HCT116 (cell line): ENCODE data around the gene ECM1. TPM values are rescaled to one million over a fixed set of nuclear protein-coding genes. Genes with fewer than 3 reads are reported as not detected.

Source experiments
- ATAC-seq: fragments of 200-7000 bp; cut with Tn5 transposase; 2 replicates; pipeline ENCODE4 v1.9.1; 2020; ENCODE audit warnings: mild to moderate bottlenecking, moderate library complexity
- BruUV-seq: library from RNA; stranded (reverse); fragments of 400-500 nt; replicated peaks from 2 replicates; lab custom pipeline; 2021; lab: Mats Ljungman, UMichigan
- CTCF ChIA-PET: fragments of 300-600 bp; sonication (Branson Sonifier 250); formaldehyde crosslinking; loops from one replicate; lab custom pipeline; 2021; ENCODE audit warnings: antibody characterized with exemption; lab: Charles Lee
- POLR2A ChIA-PET: fragments of 300-600, 350-600 bp; sonication (Branson Sonifier 250); formaldehyde crosslinking; loops from one replicate; lab custom pipeline; 2021; ENCODE audit warnings: antibody characterized with exemption; lab: Charles Lee
- RAD21 ChIA-PET, 2 experiments: fragments of 300-600 bp; sonication (Branson Sonifier 250); formaldehyde crosslinking; loops; one replicate each; lab custom pipeline; 2023; ENCODE audit warnings: low total read pairs in 2 of 2; ENCODE audit not compliant: uncharacterized antibody in 2 of 2, unreplicated experiment in 2 of 2, low non-redundant PET in 1 of 2; lab: Charles Lee
- DNase-seq: peaks from one replicate; pipeline ENCODE4 v3.0.0-alpha.2; 2010; ENCODE audit warnings: low read depth, low spot score
- H2AFZ ChIP-seq: fragments of 200-600 bp; shearing (Covaris generic), sonication (generic); 2 replicates; pipeline ENCODE4 v1.6.1; 2017; ENCODE audit warnings: low read depth, mixed run types, mixed read lengths, antibody characterized with exemption, low read length; ENCODE audit not compliant: poor library complexity, severe bottlenecking
- H3K27ac ChIP-seq: 2 replicates; pipeline ENCODE4 v1.5.1; 2012; ENCODE audit warnings: low read depth, low read length
- H3K27me3 ChIP-seq: fragments of 200-600 bp; sonication (generic); 2 replicates; pipeline ENCODE4 v1.6.1; 2016; ENCODE audit warnings: mixed run types, low read length, mixed read lengths; ENCODE audit not compliant: insufficient read depth
- H3K36me3 ChIP-seq, 2 experiments: fragments of 200-500 bp in 1 of 2; fragments of 200-600 bp in 1 of 2; sonication (Bioruptor generic) in 1 of 2; sonication (generic) in 1 of 2; 2 replicates each; pipeline versions ENCODE4 v1.5.1 to v1.6.1; 2014 to 2016; ENCODE audit warnings: low read length in 2 of 2, inconsistent platforms in 1 of 2, mixed read lengths in 1 of 2, mixed run types in 1 of 2; ENCODE audit not compliant: insufficient read depth in 2 of 2, control insufficient read depth in 1 of 2
- H3K4me1 ChIP-seq, 2 experiments: fragments of 200-600 bp in 1 of 2; sonication (generic) in 1 of 2; 2 replicates each; pipeline versions ENCODE4 v1.5.1 to v1.6.1; 2012 to 2017; ENCODE audit warnings: low read length in 2 of 2, inconsistent platforms in 1 of 2, mild to moderate bottlenecking in 1 of 2, mixed read lengths in 1 of 2, mixed run types in 1 of 2, moderate library complexity in 1 of 2; ENCODE audit not compliant: insufficient read depth in 2 of 2, control insufficient read depth in 1 of 2
- H3K4me2 ChIP-seq: fragments of 200-600 bp; sonication (generic); 2 replicates; pipeline ENCODE4 v1.6.1; 2017; ENCODE audit warnings: mixed run types, low read length, mixed read lengths
- H3K4me3 ChIP-seq, 2 experiments: fragments of 200-600 bp in 1 of 2; sonication (generic) in 1 of 2; replicated peaks in 1 of 2; 2 replicates each; pipeline ENCODE4 v1.5.1; 2011 to 2016; ENCODE audit warnings: low read length in 2 of 2, control low read depth in 1 of 2, low read depth in 1 of 2, mild to moderate bottlenecking in 1 of 2, mixed read lengths in 1 of 2, mixed run types in 1 of 2
- H3K79me2 ChIP-seq: fragments of 200-600 bp; sonication (generic); 2 replicates; pipeline ENCODE4 v1.6.1; 2017; ENCODE audit warnings: mild to moderate bottlenecking, mixed run types, low read length, moderate library complexity, mixed read lengths; ENCODE audit not compliant: insufficient read depth
- H3K9ac ChIP-seq: fragments of 200-600 bp; sonication (generic); 2 replicates; pipeline ENCODE4 v1.6.1; 2016; ENCODE audit warnings: low read length, mixed read lengths
- H3K9me2 ChIP-seq: fragments of 200-600 bp; sonication (generic), shearing (Covaris generic); 2 replicates; pipeline ENCODE4 v1.6.1; 2017; ENCODE audit warnings: mixed run types, mild to moderate bottlenecking, moderate library complexity; ENCODE audit not compliant: insufficient read depth
- H3K9me3 ChIP-seq, 2 experiments: fragments of 200-500 bp in 1 of 2; fragments of 200-600 bp in 1 of 2; sonication (Bioruptor generic) in 1 of 2; sonication (generic) in 1 of 2; 2 replicates each; pipeline ENCODE4 v1.6.1; 2014 to 2017; ENCODE audit warnings: low read length in 2 of 2, mixed read lengths in 2 of 2, inconsistent platforms in 1 of 2, low read depth in 1 of 2, mild to moderate bottlenecking in 1 of 2, mixed run types in 1 of 2, moderate library complexity in 1 of 2; ENCODE audit not compliant: control insufficient read depth in 1 of 2, insufficient read depth in 1 of 2
- H4K20me1 ChIP-seq: fragments of 200-600 bp; sonication (generic), shearing (Covaris generic); 2 replicates; pipeline ENCODE4 v1.6.1; 2017; ENCODE audit warnings: mixed run types, mild to moderate bottlenecking, moderate library complexity; ENCODE audit not compliant: insufficient read depth
- CBX3 ChIP-seq: IDR thresholded peaks from 2 replicates; pipeline ENCODE4 v1.6.1; 2012; ENCODE audit warnings: low read depth
- CEBPB ChIP-seq: IDR thresholded peaks from 2 replicates; pipeline ENCODE4 v1.6.1; 2012; ENCODE audit warnings: low read depth
- ELF1 ChIP-seq: IDR thresholded peaks from 2 replicates; pipeline ENCODE4 v1.6.1; 2012; ENCODE audit warnings: low read depth, borderline replicate concordance
- EZH2phosphoT487 ChIP-seq: fragments of 200-600 bp; IDR thresholded peaks from 2 replicates; pipeline ENCODE4 v1.6.1; 2018; ENCODE audit warnings: antibody characterized with exemption, borderline replicate concordance
- FOSL1 ChIP-seq: IDR thresholded peaks from 2 replicates; pipeline ENCODE4 v1.6.1; 2012; ENCODE audit warnings: low read depth
- POLR2A ChIP-seq: IDR thresholded peaks from 2 replicates; pipeline ENCODE4 v1.7.0; 2011; ENCODE audit warnings: borderline replicate concordance; ENCODE audit not compliant: insufficient read depth, insufficient read length; ENCODE audit errors: extremely low read depth
- POLR2AphosphoS5 ChIP-seq: IDR thresholded peaks from 2 replicates; pipeline ENCODE4 v1.6.1; 2011; ENCODE audit warnings: mild to moderate bottlenecking, low read depth, low read length, moderate library complexity
- RAD21 ChIP-seq: IDR thresholded peaks from 2 replicates; pipeline ENCODE4 v1.6.1; 2012; ENCODE audit warnings: low read depth, mild to moderate bottlenecking
- REST ChIP-seq: IDR thresholded peaks from 2 replicates; pipeline ENCODE4 v1.6.1; 2012; ENCODE audit warnings: low read depth
- SRF ChIP-seq: IDR thresholded peaks from 2 replicates; pipeline ENCODE4 v1.6.1; 2012; ENCODE audit warnings: low read depth
- TCF7L2 ChIP-seq: IDR thresholded peaks from 2 replicates; pipeline ENCODE4 v1.7.0; 2011; ENCODE audit warnings: borderline replicate concordance, inconsistent platforms; ENCODE audit not compliant: insufficient read depth, insufficient read length; ENCODE audit errors: extremely low read depth
- ZFX ChIP-seq: fragments of 450-650 bp; IDR thresholded peaks from 2 replicates; pipeline ENCODE4 v1.6.1; 2017
- ZNF274 ChIP-seq: fragments of 200-500 bp; sonication (Bioruptor generic); IDR thresholded peaks from 2 replicates; pipeline ENCODE4 v1.6.1; 2014; ENCODE audit warnings: mild to moderate bottlenecking, low read depth, low read length, inconsistent platforms
- intact Hi-C: fragments of 100-400 bp; cut with micrococcal nuclease; formaldehyde crosslinking; loops from 2 replicates; pipeline ENCODE4 v1.10.0; 2022
- total RNA-seq: library from RNA; stranded (reverse); gene quantifications from one replicate; pipeline ENCODE4 v1.2.1, GENCODE V29; 2021; ENCODE audit not compliant: unreplicated experiment
- TF ChIP-seq, protein P1 (sequence below), 3 experiments: fragments of 200-600 bp in 1 of 3; sonication (generic) in 1 of 3; IDR thresholded peaks in 2 of 3; conservative IDR thresholded peaks in 1 of 3; 2 replicates each; pipeline ENCODE4 v1.5.1; 2012 to 2017; ENCODE audit warnings: low read depth in 2 of 3, low read length in 2 of 3, antibody characterized with exemption in 1 of 3, borderline replicate concordance in 1 of 3, control low read depth in 1 of 3, mild to moderate bottlenecking in 1 of 3, mixed read lengths in 1 of 3, mixed run types in 1 of 3, moderate library complexity in 1 of 3; ENCODE audit not compliant: insufficient read depth in 1 of 3
- TF ChIP-seq, protein P2 (sequence below): IDR thresholded peaks from 2 replicates; pipeline ENCODE4 v1.6.1; 2012

The ECM1 gene
- total RNA-seq, 1 experiment from 2014 or later = 2.0 TPM

- ATAC-seq = peak; percentile 98
- no peaks in the 10 kb centered on the region for H3K27me3 ChIP-seq
- TF ChIP-seq CEBPB (no peak), ZFX (peak; percentile 81; the same call in 1 of the 2 replicates), ZNF274 (no peak), TCF7L2 (peak; percentile 97), FOSL1 (no peak), RAD21 (no peak), POLR2A (peak; percentile 45), POLR2AphosphoS5 (peak; percentile 68), SRF (no peak), ELF1 (no peak), REST (no peak), EZH2phosphoT487 (no peak), CBX3 (no peak)
- TF ChIP-seq, protein P1, sequence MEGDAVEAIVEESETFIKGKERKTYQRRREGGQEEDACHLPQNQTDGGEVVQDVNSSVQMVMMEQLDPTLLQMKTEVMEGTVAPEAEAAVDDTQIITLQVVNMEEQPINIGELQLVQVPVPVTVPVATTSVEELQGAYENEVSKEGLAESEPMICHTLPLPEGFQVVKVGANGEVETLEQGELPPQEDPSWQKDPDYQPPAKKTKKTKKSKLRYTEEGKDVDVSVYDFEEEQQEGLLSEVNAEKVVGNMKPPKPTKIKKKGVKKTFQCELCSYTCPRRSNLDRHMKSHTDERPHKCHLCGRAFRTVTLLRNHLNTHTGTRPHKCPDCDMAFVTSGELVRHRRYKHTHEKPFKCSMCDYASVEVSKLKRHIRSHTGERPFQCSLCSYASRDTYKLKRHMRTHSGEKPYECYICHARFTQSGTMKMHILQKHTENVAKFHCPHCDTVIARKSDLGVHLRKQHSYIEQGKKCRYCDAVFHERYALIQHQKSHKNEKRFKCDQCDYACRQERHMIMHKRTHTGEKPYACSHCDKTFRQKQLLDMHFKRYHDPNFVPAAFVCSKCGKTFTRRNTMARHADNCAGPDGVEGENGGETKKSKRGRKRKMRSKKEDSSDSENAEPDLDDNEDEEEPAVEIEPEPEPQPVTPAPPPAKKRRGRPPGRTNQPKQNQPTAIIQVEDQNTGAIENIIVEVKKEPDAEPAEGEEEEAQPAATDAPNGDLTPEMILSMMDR (IDR thresholded peaks at IDR 0.05 in 2 of 3, conservative IDR thresholded peaks at IDR 0.05 in 1 of 3; ENCODE audit: borderline replicate concordance in 1 of 3, insufficient read depth in 1 of 3, low read depth in 2 of 3, low read length in 2 of 3) = no peak
- TF ChIP-seq, protein P2, sequence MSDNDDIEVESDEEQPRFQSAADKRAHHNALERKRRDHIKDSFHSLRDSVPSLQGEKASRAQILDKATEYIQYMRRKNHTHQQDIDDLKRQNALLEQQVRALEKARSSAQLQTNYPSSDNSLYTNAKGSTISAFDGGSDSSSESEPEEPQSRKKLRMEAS = peak; percentile 74; the same call in 1 of the 2 replicates
- no peaks in the 10 kb centered on the region for H3K36me3 ChIP-seq
- peak within 1 kb of the TSS; percentile 64 for H3K9ac ChIP-seq
- H2AFZ ChIP-seq = peak within 1 kb of the TSS; percentile 88
- H3K4me1 ChIP-seq = peaks cover 10 to 23% of the 10 kb centered on the region in 2 experiments
- no peaks in the 10 kb centered on the region for H3K9me2 ChIP-seq
- H3K4me2 ChIP-seq = peak within 1 kb of the TSS; percentile 87
- DNase-seq = peak; percentile 87
- CTCF ChIA-PET = interaction anchor here (0.6 to 2.3 kb wide), 6 partner anchors 12 to 480 kb away, joined by 3 to 19 read pairs (median 5); no protein-coding TSS in a partner anchor
- no peaks in the 10 kb centered on the region for H4K20me1 ChIP-seq
- RAD21 ChIA-PET = no interaction called here
- no peaks in the 10 kb centered on the region for H3K9me3 ChIP-seq
- H3K79me2 ChIP-seq = no peaks in the 10 kb centered on the region
- BruUV-seq = no TSS peak
- peak within 1 kb of the TSS; percentile 63 to 67 for H3K4me3 ChIP-seq
- intact Hi-C loops = no loop called here
- H3K27ac ChIP-seq = peak within 1 kb of the TSS; percentile 56
- POLR2A ChIA-PET = interaction anchor here (1.1 to 1.8 kb wide), 3 partner anchors 11 to 17 kb away, joined by 4 to 5 read pairs (median 4); no protein-coding TSS in a partner anchor
Measured at GRCh38 chr1:150515328-150516049, 7.6 kb downstream of the ECM1 start, which contains the start of gene FALEC. Gene FALEC (plus strand): TSS chr1:150515752.
